Stimulated activated CD4-positive, alpha-beta T cell treated with anti-CD3 and anti-CD28 coated beads, Interleukin-4, amount 100 ng/mL, for 4 hours (primary cell): ENCODE data around the gene ZNF205.
A peak's percentile ranks its signal among the peaks of the same experiment; 100 is the strongest.
"Not testable (repeated sequence)": the region's sequence is repeated elsewhere in the genome, so short reads cannot be mapped to it uniquely, and the experiment has no call there.

Experiments
- DNase-seq, 2 experiments: peaks; one replicate each; pipeline ENCODE4 v3.0.0-alpha.2; 2020

Gene ZNF205

GRCh38 chr16:3112058-3112880, at the start of gene ZNF205:
Gene ZNF205, plus strand, starts transcription at chr16:3112586. Its CDS starts 845 bp downstream, at chr16:3113431.
- no peak for DNase-seq

DNA sequence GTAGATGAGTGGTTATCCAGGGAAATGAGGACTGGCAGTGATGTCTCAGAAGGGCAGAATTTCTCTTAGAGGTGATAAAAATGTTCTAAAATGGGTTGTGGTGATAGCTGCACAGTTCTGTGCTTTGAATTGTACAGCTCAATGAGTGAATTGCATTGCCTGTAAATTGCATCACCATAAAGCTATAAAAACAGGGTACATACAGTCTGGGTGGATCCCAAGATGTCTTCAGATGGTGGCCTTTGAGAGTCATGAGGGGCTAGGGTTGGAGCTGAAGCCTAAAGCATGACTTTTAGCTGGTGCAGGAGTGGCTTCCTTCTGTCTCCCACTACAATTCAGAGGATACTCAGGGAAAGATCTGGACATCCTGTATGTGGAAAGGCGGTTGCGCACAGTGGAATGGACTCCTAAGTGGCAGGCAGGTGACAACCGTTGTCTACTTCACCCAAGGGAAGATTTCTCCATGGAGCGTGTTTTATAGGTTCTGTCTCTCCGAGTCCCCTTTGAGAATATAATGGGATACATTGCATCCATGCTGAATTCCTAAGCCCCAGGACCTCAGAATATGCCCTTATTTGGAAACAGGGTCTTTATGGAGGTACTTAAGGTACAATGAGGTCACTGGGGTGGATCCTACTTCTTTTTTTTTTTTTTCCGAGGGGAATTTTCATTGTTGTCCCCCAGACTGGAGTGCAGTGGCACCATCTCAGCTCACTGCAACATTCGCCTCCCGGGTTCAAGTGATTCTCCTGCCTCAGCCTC, 48.6 kb upstream of the ZNF205 start:
- DNase-seq = no peak

DNA sequence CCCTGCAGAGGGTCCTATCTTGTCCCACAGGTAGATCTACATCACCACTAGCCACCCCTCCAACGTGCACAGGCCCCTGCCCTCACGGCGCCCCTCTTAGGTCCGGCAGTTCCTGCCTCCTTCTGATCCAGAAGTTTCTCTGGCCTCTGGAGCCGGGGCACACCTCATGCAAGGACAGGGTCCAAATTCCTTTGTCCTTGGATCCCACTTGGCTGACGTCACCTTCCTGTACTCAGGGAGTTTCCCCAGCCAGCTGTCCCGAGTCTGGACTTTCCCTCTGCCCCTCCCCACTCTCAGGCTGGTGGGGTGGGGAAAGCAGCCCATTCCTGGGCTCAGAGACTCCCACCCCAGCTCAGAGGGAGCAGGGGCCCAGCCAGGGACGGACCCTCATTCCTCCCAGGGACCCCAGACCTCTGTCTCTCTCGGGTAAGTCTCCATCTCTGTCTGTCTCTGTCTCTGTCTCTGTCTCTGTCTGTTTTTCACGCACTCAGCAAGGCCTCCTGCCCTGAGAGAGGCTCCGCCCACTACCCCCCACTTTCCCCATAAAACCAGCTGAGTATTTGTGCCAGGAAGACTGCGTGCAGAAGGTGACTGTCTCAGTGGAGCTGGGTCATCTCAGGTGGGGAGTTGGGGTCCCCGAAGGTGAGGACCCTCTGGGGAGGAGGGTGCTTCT, 47.2 kb upstream of the ZNF205 start, which contains the start of gene IL32:
Gene IL32, plus strand, starts transcription at position 572 of the 673 bp plus-strand sequence. CDS start 172 bp downstream, outside the sequence.
- peak; percentile 66 to 74 for DNase-seq

- no peak for DNase-seq
Measured at GRCh38 chr16:3065742-3066439, 46.5 kb upstream of the ZNF205 start.

DNA sequence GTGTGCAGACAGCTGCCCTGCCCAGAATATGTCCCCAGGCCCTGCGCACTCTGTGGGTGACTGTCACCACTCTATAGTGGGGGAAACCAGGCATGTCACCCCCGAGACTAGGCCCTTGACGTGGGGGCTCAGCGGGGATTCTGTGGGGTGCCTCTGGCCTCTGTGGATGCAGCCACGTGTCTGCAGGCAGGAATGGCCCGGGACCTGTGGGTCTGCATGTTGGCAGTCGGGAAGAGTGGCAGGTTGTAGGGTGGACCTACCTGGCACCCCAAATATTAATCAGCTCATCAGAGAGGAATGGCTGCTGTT, 46.0 kb upstream of the ZNF205 start:
- DNase-seq = no peak

DNA sequence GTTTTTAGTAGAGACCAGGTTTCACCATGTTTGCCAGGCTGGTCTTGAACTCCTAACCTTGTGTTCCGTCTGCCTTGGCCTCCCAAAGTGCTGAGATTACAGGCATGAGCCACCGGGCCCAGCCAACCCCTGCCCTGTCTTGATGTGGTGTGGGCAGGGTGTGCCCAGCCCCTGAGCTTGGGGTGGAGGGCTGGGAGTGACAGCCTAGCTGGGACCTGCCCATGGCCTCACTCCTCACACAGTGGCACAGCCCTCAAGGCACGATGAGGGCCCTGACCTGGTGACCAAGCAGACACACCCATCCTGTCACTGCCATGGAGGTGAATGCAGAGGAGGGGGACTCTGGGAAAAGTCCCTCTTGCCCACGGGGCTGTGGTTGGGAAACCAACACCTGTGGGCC, 43.9 kb upstream of the ZNF205 start:
- DNase-seq = no peak

DNA sequence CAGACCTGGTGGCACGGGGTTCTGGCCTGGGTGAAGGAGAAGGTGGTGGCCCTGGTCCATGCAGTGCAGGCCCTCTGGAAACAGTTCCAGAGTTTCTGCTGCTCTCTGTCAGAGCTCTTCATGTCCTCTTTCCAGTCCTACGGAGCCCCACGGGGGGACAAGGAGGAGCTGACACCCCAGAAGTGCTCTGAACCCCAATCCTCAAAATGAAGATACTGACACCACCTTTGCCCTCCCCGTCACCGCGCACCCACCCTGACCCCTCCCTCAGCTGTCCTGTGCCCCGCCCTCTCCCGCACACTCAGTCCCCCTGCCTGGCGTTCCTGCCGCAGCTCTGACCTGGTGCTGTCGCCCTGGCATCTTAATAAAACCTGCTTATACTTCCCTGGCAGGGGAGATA, 43.2 kb upstream of the ZNF205 start:
- DNase-seq = not testable (repeated sequence)

- no peak for DNase-seq
Measured at GRCh38 chr16:3070608-3071111, 41.7 kb upstream of the ZNF205 start.

- no peak for DNase-seq
Measured at GRCh38 chr16:3071655-3072054, 40.7 kb upstream of the ZNF205 start.

- DNase-seq = not testable (repeated sequence)
Measured at GRCh38 chr16:3072148-3072547, 40.2 kb upstream of the ZNF205 start.

GRCh38 chr16:3072576-3073263, 39.7 kb upstream of the ZNF205 start:
- not testable (repeated sequence) for DNase-seq

- no peak for DNase-seq
Measured at GRCh38 chr16:3073448-3073847, 38.9 kb upstream of the ZNF205 start.

- peak; percentile 50 to 70 for DNase-seq
Measured at GRCh38 chr16:3074860-3075522, 37.4 kb upstream of the ZNF205 start.

GRCh38 chr16:3075523-3075915, 36.9 kb upstream of the ZNF205 start:
- DNase-seq = no peak

- DNase-seq = not testable (repeated sequence)
Measured at GRCh38 chr16:3075946-3076345, 36.4 kb upstream of the ZNF205 start.

DNA sequence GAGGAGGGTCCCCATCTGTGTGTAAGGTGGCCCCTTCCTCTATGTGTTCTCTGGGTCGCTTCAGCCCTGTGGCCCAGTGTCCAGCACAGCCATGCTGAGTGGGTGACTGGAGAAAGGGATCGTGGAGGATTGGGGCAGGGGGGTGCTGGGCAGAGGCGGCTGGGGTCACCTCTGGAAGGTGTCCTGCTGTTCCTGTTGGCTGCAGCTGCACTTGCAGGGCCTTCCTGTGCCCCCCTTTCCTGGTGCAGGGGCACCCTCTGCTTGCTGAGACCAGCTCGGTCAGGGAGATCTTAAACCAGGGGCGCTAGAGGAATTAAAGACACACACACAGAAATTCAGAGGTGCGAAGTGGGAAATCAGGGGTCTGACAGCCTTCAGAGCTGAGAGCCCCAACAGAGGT, 35.8 kb upstream of the ZNF205 start:
- DNase-seq = no peak

- DNase-seq = no peak
Measured at GRCh38 chr16:3080024-3080423, 32.4 kb upstream of the ZNF205 start.

- DNase-seq = not testable (repeated sequence)
Measured at GRCh38 chr16:3081957-3082356, 30.4 kb upstream of the ZNF205 start.

- DNase-seq = not testable (repeated sequence)
Measured at GRCh38 chr16:3083408-3083807, 29.0 kb upstream of the ZNF205 start.

DNA sequence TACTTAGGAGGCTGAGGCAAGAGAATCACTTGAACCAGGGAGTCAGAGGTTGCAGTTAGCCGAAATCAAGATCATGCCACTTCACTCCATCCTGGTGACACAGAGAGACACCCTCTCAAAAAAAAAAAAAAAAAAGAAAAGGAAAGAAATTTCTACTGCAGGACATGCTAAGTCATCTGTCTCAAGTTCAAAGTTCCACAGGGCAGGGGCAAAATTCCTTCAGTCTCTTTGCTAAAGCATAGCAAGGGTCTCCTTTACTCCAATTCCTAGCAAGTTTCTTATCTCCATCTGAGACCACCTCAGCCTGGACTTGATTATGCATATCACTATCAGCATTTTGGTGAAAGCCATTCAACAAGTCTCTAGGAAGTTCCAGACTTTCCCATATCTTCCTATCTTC, 27.9 kb upstream of the ZNF205 start:
- DNase-seq = no peak

GRCh38 chr16:3084969-3085670, 27.3 kb upstream of the ZNF205 start:
- DNase-seq = no peak
